Neuronal stem cell (in vitro differentiated cells): ENCODE data around the gene CYP26A1.

Experiments used
- DNase-seq: peaks from one replicate; pipeline ENCODE4 v3.0.0-alpha.2; 2013; ENCODE audit warnings: low spot score
- H2AFZ ChIP-seq: one replicate; pipeline ENCODE4 v1.6.1; 2013; ENCODE audit warnings: mild to moderate bottlenecking, low read length, inconsistent platforms
- H2AK5ac ChIP-seq: 2 replicates; pipeline ENCODE4 v1.6.1; 2013; ENCODE audit warnings: low read depth, mild to moderate bottlenecking, inconsistent platforms, low read length, moderate library complexity, mixed read lengths
- H2BK120ac ChIP-seq: 2 replicates; pipeline ENCODE4 v1.6.1; 2013; ENCODE audit warnings: low read depth, mild to moderate bottlenecking, inconsistent platforms, low read length, moderate library complexity, mixed read lengths
- H2BK12ac ChIP-seq: one replicate; pipeline ENCODE4 v1.6.1; 2013; ENCODE audit warnings: low read length, inconsistent platforms
- H2BK15ac ChIP-seq: 2 replicates; pipeline ENCODE4 v1.6.1; 2013; ENCODE audit warnings: mild to moderate bottlenecking, low read length, inconsistent platforms, mixed read lengths
- H2BK5ac ChIP-seq: one replicate; pipeline ENCODE4 v1.6.1; 2013; ENCODE audit warnings: inconsistent platforms, mild to moderate bottlenecking, low read length, moderate library complexity
- H3K14ac ChIP-seq: one replicate; pipeline ENCODE4 v1.6.1; 2013; ENCODE audit warnings: low read length, inconsistent platforms
- H3K18ac ChIP-seq: 2 replicates; pipeline ENCODE4 v1.6.1; 2013; ENCODE audit warnings: low read length, inconsistent platforms
- H3K23ac ChIP-seq: 2 replicates; pipeline ENCODE4 v1.6.1; 2013; ENCODE audit warnings: low read depth, mild to moderate bottlenecking, mixed read lengths, low read length, inconsistent platforms; ENCODE audit not compliant: poor library complexity
- H3K27ac ChIP-seq: replicated peaks from 3 replicates; pipeline ENCODE4 v1.5.1; 2013; ENCODE audit warnings: low read length, inconsistent platforms
- H3K27me3 ChIP-seq, 3 experiments: 2 replicates each; pipeline ENCODE4 v1.6.1; 2013; ENCODE audit warnings: low read length in 3 of 3, mild to moderate bottlenecking in 2 of 3, inconsistent platforms in 1 of 3, low read depth in 1 of 3, mixed read lengths in 1 of 3, moderate library complexity in 1 of 3; ENCODE audit not compliant: control insufficient read depth in 3 of 3, insufficient read depth in 3 of 3
- H3K36me3 ChIP-seq, 2 donors: replicated peaks in 1 of 2; 2 replicates each; pipeline ENCODE4 v1.6.1; 2013; ENCODE audit warnings: low read length in 2 of 2; ENCODE audit not compliant: control insufficient read depth in 2 of 2, insufficient read depth in 2 of 2
- H3K4ac ChIP-seq: 2 replicates; pipeline ENCODE4 v1.6.1; 2013; ENCODE audit warnings: inconsistent platforms, mild to moderate bottlenecking, low read length, moderate library complexity
- H3K4me1 ChIP-seq, 2 donors: 1 replicate in 1 of 2; 2 replicates in 1 of 2; pipeline ENCODE4 v1.6.1; 2013; ENCODE audit warnings: low read length in 2 of 2, low read depth in 1 of 2; ENCODE audit not compliant: control insufficient read depth in 2 of 2, insufficient read depth in 1 of 2
- H3K4me2 ChIP-seq: one replicate; pipeline ENCODE4 v1.6.1; 2013; ENCODE audit warnings: mild to moderate bottlenecking, low read length, inconsistent platforms; ENCODE audit not compliant: insufficient read depth, poor library complexity, severe bottlenecking
- H3K4me3 ChIP-seq, 2 donors: 2 replicates each; pipeline ENCODE4 v1.5.1; 2013; ENCODE audit warnings: low read length in 2 of 2, mild to moderate bottlenecking in 2 of 2, inconsistent platforms in 1 of 2, moderate library complexity in 1 of 2
- H3K79me1 ChIP-seq: one replicate; pipeline ENCODE4 v1.6.1; 2013; ENCODE audit warnings: low read depth, mild to moderate bottlenecking, inconsistent platforms, low read length, moderate library complexity
- H3K9ac ChIP-seq: one replicate; pipeline ENCODE4 v1.6.1; 2013; ENCODE audit warnings: mild to moderate bottlenecking, low read depth, low read length, inconsistent platforms; ENCODE audit not compliant: poor library complexity
- H3K9me3 ChIP-seq, 2 donors: replicated peaks in 1 of 2; 2 replicates each; pipeline versions ENCODE3 to v1.6.1; 2013; ENCODE audit warnings: low read length in 2 of 2, mild to moderate bottlenecking in 2 of 2, inconsistent platforms in 1 of 2, low read depth in 1 of 2, mixed read lengths in 1 of 2, moderate library complexity in 1 of 2; ENCODE audit not compliant: control insufficient read depth in 2 of 2, insufficient read depth in 1 of 2
- H4K8ac ChIP-seq: one replicate; pipeline ENCODE4 v1.6.1; 2013; ENCODE audit warnings: low read depth, mild to moderate bottlenecking, inconsistent platforms, low read length, moderate library complexity
- H4K91ac ChIP-seq: one replicate; pipeline ENCODE4 v1.6.1; 2013; ENCODE audit warnings: low read length, low read depth, mild to moderate bottlenecking, inconsistent platforms; ENCODE audit not compliant: poor library complexity
- WGBS, 2 donors: extraction: QIAGEN DNeasy Blood & Tissue Kit; methylation state at CpG; one replicate each; pipeline ENCODE4 v1.1.7; 2013; ENCODE audit warnings: missing lambda C conversion rate in 2 of 2, mixed read lengths in 1 of 2; ENCODE audit not compliant: insufficient read length in 2 of 2, insufficient replicate concordance in 1 of 2; ENCODE audit errors: extremely low coverage in 2 of 2; 5-methylcytosine and 5-hydroxymethylcytosine counted together

CYP26A1 gene

GRCh38 chr10:93039110-93039509, 34.6 kb upstream of the CYP26A1 start:
- Histone ChIP-seq H2BK12ac (no peak overlapping the region), H3K27me3 (no peaks in the 10 kb centered on the region)
- WGBS, 2 donors: no CpG with 5 or more reads among the region's 1 CpG

GRCh38 chr10:93039721-93040120, 34.0 kb upstream of the CYP26A1 start:
- Histone ChIP-seq H2AFZ (no peak overlapping the region), H2BK120ac (no peak overlapping the region), H3K27ac (no peak overlapping the region), H3K36me3 (no peaks in the 10 kb centered on the region), H4K8ac (no peak overlapping the region), H3K9ac (no peak overlapping the region), H3K23ac (no peak overlapping the region), H3K18ac (no peak overlapping the region), H3K9me3 (no peaks in the 10 kb centered on the region), H3K79me1 (no peaks in the 10 kb centered on the region), H4K91ac (no peak overlapping the region), H2BK12ac (no peak overlapping the region), H2BK5ac (no peak overlapping the region), H2AK5ac (no peak overlapping the region), H3K4me2 (no peak overlapping the region), H3K27me3 (no peaks in the 10 kb centered on the region), H3K4ac (no peak overlapping the region), H3K4me3 (no peak overlapping the region), H2BK15ac (no peak overlapping the region), H3K14ac (no peak overlapping the region), H3K4me1 (no peaks in the 10 kb centered on the region)
- DNase-seq: no peak
- no CpG with 5 or more reads among the region's 3 CpGs for WGBS, 2 donors

More at GRCh38 chr10:93039110-93039509, 34.6 kb upstream of the CYP26A1 start:
- Histone ChIP-seq H3K4me1 (no peaks in the 10 kb centered on the region), H3K14ac (no peak overlapping the region), H3K23ac (no peak overlapping the region), H3K79me1 (no peaks in the 10 kb centered on the region), H2AFZ (no peak overlapping the region), H3K36me3 (no peaks in the 10 kb centered on the region), H2AK5ac (no peak overlapping the region), H2BK120ac (no peak overlapping the region), H4K91ac (no peak overlapping the region), H3K18ac (no peak overlapping the region), H3K4me2 (no peak overlapping the region), H3K4me3 (no peak overlapping the region), H4K8ac (no peak overlapping the region), H3K4ac (no peak overlapping the region), H2BK5ac (no peak overlapping the region), H3K9ac (no peak overlapping the region), H3K9me3 (no peaks in the 10 kb centered on the region), H2BK15ac (no peak overlapping the region), H3K27ac (no peak overlapping the region)
- no peak for DNase-seq

- H2BK120ac ChIP-seq: no peak overlapping the region
- H4K91ac ChIP-seq: no peak overlapping the region
- no peak overlapping the region for H2BK15ac ChIP-seq
- H3K14ac ChIP-seq: no peak overlapping the region
- no CpG with 5 or more reads among the region's 3 CpGs for WGBS, 2 donors
- peaks cover 0 to 2% (median 0%) of the 10 kb centered on the region in 3 experiments for H3K27me3 ChIP-seq
- H3K27ac ChIP-seq: no peak overlapping the region
- no peak overlapping the region for H3K23ac ChIP-seq
- H4K8ac ChIP-seq: no peak overlapping the region
- no peak overlapping the region for H2AK5ac ChIP-seq
- no peak overlapping the region for H3K4ac ChIP-seq
- H2AFZ ChIP-seq: no peak overlapping the region
- H3K4me1 ChIP-seq: peaks cover 8 to 16% of the 10 kb centered on the region in 2 donors
- H3K18ac ChIP-seq: no peak overlapping the region
- H3K9me3 ChIP-seq: peaks cover 2 to 9% of the 10 kb centered on the region in 2 donors
- H3K4me2 ChIP-seq: no peak overlapping the region
- H3K79me1 ChIP-seq: no peaks in the 10 kb centered on the region
- H2BK5ac ChIP-seq: no peak overlapping the region
- DNase-seq: no peak
- no peak overlapping the region for H2BK12ac ChIP-seq
- H3K9ac ChIP-seq: no peak overlapping the region
- peaks cover 4 to 19% of the 10 kb centered on the region in 2 donors for H3K36me3 ChIP-seq
- H3K4me3 ChIP-seq: no peak overlapping the region
Observed at GRCh38 chr10:93054486-93054885, 19.2 kb upstream of the CYP26A1 start.

- Histone ChIP-seq H3K23ac (no peak overlapping the region), H2BK120ac (no peak overlapping the region)
Observed at GRCh38 chr10:93058139-93058538, 15.6 kb upstream of the CYP26A1 start.

More at GRCh38 chr10:93058139-93058538, 15.6 kb upstream of the CYP26A1 start:
- no peak overlapping the region for H2BK15ac ChIP-seq
- H3K9ac ChIP-seq: no peak overlapping the region
- DNase-seq: no peak
- no peak overlapping the region for H2BK5ac ChIP-seq
- H3K9me3 ChIP-seq: peaks cover 6 to 24% of the 10 kb centered on the region in 2 donors
- no peak overlapping the region for H3K4me3 ChIP-seq
- no CpG with 5 or more reads among the region's 3 CpGs for WGBS, 2 donors
- H4K8ac ChIP-seq: no peak overlapping the region
- H2AFZ ChIP-seq: no peak overlapping the region
- H2BK12ac ChIP-seq: no peak overlapping the region
- H3K36me3 ChIP-seq: peaks cover 2 to 38% of the 10 kb centered on the region in 2 donors
- no peak overlapping the region for H2AK5ac ChIP-seq
- no peak overlapping the region for H3K4ac ChIP-seq
- H4K91ac ChIP-seq: no peak overlapping the region
- H3K18ac ChIP-seq: no peak overlapping the region
- no peaks in the 10 kb centered on the region for H3K79me1 ChIP-seq
- no peak overlapping the region for H3K14ac ChIP-seq
- H3K27ac ChIP-seq: no peak overlapping the region
- peaks cover 0 to 38% (median 27%) of the 10 kb centered on the region in 3 experiments for H3K27me3 ChIP-seq
- H3K4me2 ChIP-seq: no peak overlapping the region
- H3K4me1 ChIP-seq: peaks cover 1 to 4% of the 10 kb centered on the region in 2 donors
